ENCODE results near the gene EPB41L1. TPM values are rescaled to one million over a fixed set of nuclear protein-coding genes. Genes with fewer than 3 reads are reported as not detected.

EPB41L1 gene
- polyA plus RNA-seq, 3 donors, result 0.05 TPM; not detected in 2

DNA sequence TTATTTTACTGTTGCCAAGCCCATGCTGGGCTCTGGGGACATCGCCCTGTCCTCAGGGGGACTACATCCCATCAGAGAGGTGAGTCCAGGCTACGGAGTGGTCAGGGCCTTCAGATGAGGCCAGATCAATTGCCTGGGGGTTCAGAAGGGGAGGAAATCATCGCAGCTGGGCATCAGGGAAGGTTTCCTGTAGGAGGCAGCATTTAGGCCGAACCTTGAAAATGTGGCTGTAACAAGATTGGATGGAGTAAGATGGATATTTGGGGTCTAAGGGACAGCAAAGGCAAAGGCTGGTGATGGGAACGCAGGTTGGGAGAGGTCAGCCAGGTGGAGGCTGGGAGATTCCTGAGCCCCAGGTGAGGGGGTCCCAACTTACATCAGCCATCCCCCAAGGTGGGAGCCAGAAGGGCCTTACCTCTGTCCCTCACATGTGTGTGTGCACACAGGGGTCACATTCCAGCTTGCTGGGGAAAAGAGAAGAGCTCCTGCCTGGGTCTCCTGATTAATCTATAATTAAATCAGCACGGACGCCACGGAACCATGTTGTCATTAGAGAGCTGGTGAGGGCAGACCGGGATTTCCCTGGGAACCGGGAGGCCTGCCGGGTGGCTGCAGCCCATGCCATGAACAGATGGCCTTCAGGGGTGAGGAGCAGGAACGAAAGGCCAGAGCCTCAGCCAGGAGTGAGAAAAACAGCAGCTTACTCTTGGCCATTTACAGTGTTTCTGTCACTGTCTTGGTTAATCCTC is 121.1 kb downstream of the EPB41L1 start:
- H3K36me3 Mint-ChIP-seq, result no peaks in the 10 kb centered on the region
- Histone ChIP-seq H3K79me2 (ENCODE audit: insufficient read depth, low read length) (no peaks in the 10 kb centered on the region), H3K4me3 (replicated peaks in 1 of 3; ENCODE audit: low read depth in 2 of 3, low read length in 3 of 3) (no peak overlapping the region), H4K20me1 (ENCODE audit: insufficient read depth, low read length) (no peaks in the 10 kb centered on the region), H3K4me2 (replicated peaks; ENCODE audit: extremely low read depth, low read length, poor library complexity, severe bottlenecking) (no peak overlapping the region), H3K4me1 (ENCODE audit: control insufficient read depth in 1 of 2, insufficient read depth in 2 of 2, low read length in 2 of 2) (no peaks in the 10 kb centered on the region), H3K27ac (ENCODE audit: low read depth in 1 of 2, low read length in 2 of 2) (no peak overlapping the region), H3K36me3 (replicated peaks in 1 of 2; ENCODE audit: control insufficient read depth in 1 of 2, insufficient read depth in 2 of 2, low read length in 2 of 2) (no peaks in the 10 kb centered on the region), H2AFZ (ENCODE audit: insufficient read depth, low read depth, low read length, poor library complexity, severe bottlenecking) (no peak overlapping the region), H3K9me3 (replicated peaks in 1 of 2; ENCODE audit: control insufficient read depth in 1 of 2, insufficient read depth in 1 of 2, low read length in 2 of 2) (no peaks in the 10 kb centered on the region), H3K27me3 (ENCODE audit: control insufficient read depth in 2 of 2, insufficient read depth in 2 of 2, low read length in 2 of 2) (no peaks in the 10 kb centered on the region), H3K9ac (ENCODE audit: insufficient read depth, low read length, poor library complexity, severe bottlenecking) (no peak overlapping the region)
- TF ChIP-seq, protein P1, sequence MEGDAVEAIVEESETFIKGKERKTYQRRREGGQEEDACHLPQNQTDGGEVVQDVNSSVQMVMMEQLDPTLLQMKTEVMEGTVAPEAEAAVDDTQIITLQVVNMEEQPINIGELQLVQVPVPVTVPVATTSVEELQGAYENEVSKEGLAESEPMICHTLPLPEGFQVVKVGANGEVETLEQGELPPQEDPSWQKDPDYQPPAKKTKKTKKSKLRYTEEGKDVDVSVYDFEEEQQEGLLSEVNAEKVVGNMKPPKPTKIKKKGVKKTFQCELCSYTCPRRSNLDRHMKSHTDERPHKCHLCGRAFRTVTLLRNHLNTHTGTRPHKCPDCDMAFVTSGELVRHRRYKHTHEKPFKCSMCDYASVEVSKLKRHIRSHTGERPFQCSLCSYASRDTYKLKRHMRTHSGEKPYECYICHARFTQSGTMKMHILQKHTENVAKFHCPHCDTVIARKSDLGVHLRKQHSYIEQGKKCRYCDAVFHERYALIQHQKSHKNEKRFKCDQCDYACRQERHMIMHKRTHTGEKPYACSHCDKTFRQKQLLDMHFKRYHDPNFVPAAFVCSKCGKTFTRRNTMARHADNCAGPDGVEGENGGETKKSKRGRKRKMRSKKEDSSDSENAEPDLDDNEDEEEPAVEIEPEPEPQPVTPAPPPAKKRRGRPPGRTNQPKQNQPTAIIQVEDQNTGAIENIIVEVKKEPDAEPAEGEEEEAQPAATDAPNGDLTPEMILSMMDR (IDR thresholded peaks at IDR 0.05), result no peak
- WGBS (ENCODE audit: insufficient coverage), result 94% methylated on average over 8 of the region's 12 CpGs
- no peak for DNase-seq
- no peaks in the 10 kb centered on the region for H3K4me1 Mint-ChIP-seq
- H3K9me3 Mint-ChIP-seq, result peaks cover 0 to 3% (median 0%) of the 10 kb centered on the region in 7 donors
- no peak overlapping the region for H3K27ac Mint-ChIP-seq
- H3K27me3 Mint-ChIP-seq (ENCODE audit: low read depth in 3 of 3), result peaks cover 8 to 19% (median 15%) of the 10 kb centered on the region in 3 donors
- no peak overlapping the region for H3K4me3 Mint-ChIP-seq
- intact Hi-C loops (cut with micrococcal nuclease), result no loop called here

DNA sequence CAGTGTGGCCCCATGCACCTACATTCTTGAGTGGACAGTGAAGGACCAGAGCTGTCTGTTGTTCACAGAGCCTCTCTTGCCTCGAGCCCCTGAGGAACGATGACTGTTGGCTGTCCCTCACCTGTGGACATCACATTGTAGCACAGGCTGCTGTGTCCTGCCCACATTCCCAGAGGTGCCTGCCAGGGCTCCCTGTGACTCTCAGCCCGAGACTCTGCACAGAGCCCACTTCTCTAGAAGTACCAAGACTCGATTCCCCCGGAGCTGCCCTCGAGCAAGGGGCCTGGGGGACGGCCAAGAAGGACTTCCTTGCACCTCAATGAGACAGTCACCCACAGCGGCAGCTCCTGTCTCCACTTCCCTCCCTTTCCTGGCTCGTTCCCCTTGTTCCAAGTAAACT is 123.0 kb downstream of the EPB41L1 start:
- Histone ChIP-seq H2AFZ (ENCODE audit: insufficient read depth, low read depth, low read length, poor library complexity, severe bottlenecking) (no peak overlapping the region), H3K27me3 (ENCODE audit: control insufficient read depth in 2 of 2, insufficient read depth in 2 of 2, low read length in 2 of 2) (no peaks in the 10 kb centered on the region), H3K79me2 (ENCODE audit: insufficient read depth, low read length) (no peaks in the 10 kb centered on the region), H3K36me3 (replicated peaks in 1 of 2; ENCODE audit: control insufficient read depth in 1 of 2, insufficient read depth in 2 of 2, low read length in 2 of 2) (no peaks in the 10 kb centered on the region), H3K9ac (ENCODE audit: insufficient read depth, low read length, poor library complexity, severe bottlenecking) (no peak overlapping the region), H3K4me1 (ENCODE audit: control insufficient read depth in 1 of 2, insufficient read depth in 2 of 2, low read length in 2 of 2) (no peaks in the 10 kb centered on the region), H3K9me3 (replicated peaks in 1 of 2; ENCODE audit: control insufficient read depth in 1 of 2, insufficient read depth in 1 of 2, low read length in 2 of 2) (no peaks in the 10 kb centered on the region), H3K4me2 (replicated peaks; ENCODE audit: extremely low read depth, low read length, poor library complexity, severe bottlenecking) (no peak overlapping the region), H3K4me3 (replicated peaks in 1 of 3; ENCODE audit: low read depth in 2 of 3, low read length in 3 of 3) (no peak overlapping the region), H4K20me1 (ENCODE audit: insufficient read depth, low read length) (no peaks in the 10 kb centered on the region), H3K27ac (ENCODE audit: low read depth in 1 of 2, low read length in 2 of 2) (no peak overlapping the region)
- intact Hi-C loops (cut with micrococcal nuclease), result no loop called here
- WGBS (ENCODE audit: insufficient coverage), result 86% methylated on average over 6 of the region's 9 CpGs
- no peak for DNase-seq
- Mint-ChIP-seq H3K27ac (no peak overlapping the region), H3K36me3 (no peaks in the 10 kb centered on the region), H3K4me1 (no peaks in the 10 kb centered on the region), H3K27me3 (ENCODE audit: low read depth in 3 of 3) (peaks cover 10 to 23% (median 22%) of the 10 kb centered on the region in 3 donors), H3K4me3 (no peak overlapping the region), H3K9me3 (peaks cover 0 to 3% (median 0%) of the 10 kb centered on the region in 7 donors)
- TF ChIP-seq, protein P1 (IDR thresholded peaks at IDR 0.05), result no peak

All from CD14-positive monocyte (primary cell).